SH-SY5Y (cell line): ENCODE results near the gene CD320.

ENCODE experiments used
- GATA2 ChIP-seq: IDR thresholded peaks from 2 replicates; pipeline ENCODE4 v1.6.1; 2011; ENCODE audit warnings: mild to moderate bottlenecking, low read depth, low read length
- GATA3 ChIP-seq: IDR thresholded peaks from 2 replicates; pipeline ENCODE4 v1.6.1; 2011; ENCODE audit warnings: low read depth, mild to moderate bottlenecking, low read length, moderate library complexity

DNA sequence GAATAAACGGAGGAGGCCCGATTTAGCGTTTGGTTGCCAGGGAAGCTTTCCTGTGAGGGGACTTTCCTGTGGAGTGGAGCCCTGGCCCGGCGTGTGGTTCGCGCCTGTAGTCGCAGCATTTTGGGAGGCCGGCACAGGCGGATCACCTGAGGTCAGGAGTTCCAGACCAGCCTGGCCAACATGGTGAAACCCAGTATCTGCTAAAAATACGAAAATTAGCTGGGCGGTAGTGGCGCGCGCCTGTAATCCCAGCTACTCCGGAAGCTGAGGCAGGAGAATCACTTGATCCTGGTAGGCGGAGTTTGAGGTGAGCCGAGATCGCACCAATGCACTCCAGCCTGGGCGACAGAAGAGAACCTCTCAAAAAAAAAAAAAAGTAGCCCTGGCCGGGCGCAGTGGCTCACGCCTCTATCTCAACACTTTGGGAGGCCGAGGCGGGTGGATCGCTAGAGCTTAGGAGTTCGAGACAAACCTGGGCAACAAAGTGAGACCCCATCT is 28.0 kb upstream of the CD320 start:
- TF ChIP-seq GATA2 (no peak), GATA3 (no peak)
